ENCODE measurements around the gene LMF2. TPM values are rescaled to one million over a fixed set of nuclear protein-coding genes. Genes with fewer than 3 reads are reported as not detected.

Gene LMF2
- total and polyA plus RNA-seq, 2 of the 8 experiments (the other 6 are each of a cell fraction or from before 2014, with no cell fraction given) = 34.3 to 62.9 TPM

DNA sequence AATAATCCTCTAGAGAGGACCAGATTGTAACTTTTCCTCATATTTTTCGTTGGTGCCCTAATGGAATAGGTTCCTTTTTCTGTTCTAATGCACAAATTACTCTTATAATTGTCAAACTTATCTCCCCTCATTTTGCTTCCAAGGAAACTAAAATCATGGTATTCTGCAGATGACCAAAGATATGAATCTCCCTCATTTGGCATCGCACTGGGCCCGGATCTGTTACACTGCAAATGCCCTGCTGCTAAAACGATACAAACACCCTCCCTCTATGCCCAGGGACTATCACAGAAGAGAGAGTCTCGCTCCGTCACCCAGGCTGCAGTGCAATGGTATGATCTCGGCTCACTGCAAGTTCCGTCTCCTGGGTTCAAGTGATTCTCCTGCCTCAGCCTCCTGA, 45.8 kb upstream of the LMF2 start:
- Histone ChIP-seq H3K18ac (ENCODE audit: extremely low read depth, low read length) (no peak overlapping the region), H4K5ac (ENCODE audit: insufficient read length, low read depth, low read length) (no peak overlapping the region), H3K4me1 (replicated peaks in 1 of 4; ENCODE audit: control insufficient read depth in 3 of 4, insufficient read depth in 4 of 4, low read length in 3 of 4) (peaks cover 0 to 3% (median 2%) of the 10 kb centered on the region in 4 experiments; a peak in 3 of 7 replicates), H3K4me3 (ENCODE audit: extremely low read depth in 1 of 4, insufficient read depth in 2 of 4, low read depth in 3 of 4, low read length in 4 of 4) (no peak overlapping the region), H3K4ac (replicated peaks; ENCODE audit: insufficient read length, low read depth, low read length) (no peak overlapping the region), H2BK120ac (replicated peaks; ENCODE audit: low read depth, low read length) (no peak overlapping the region), H3K4me2 (ENCODE audit: insufficient read depth in 1 of 2, low read depth in 2 of 2, low read length in 2 of 2) (no peak overlapping the region), H3K36me3 (ENCODE audit: control insufficient read depth in 2 of 4, insufficient read depth in 4 of 4, low read length in 3 of 4) (no peaks in the 10 kb centered on the region), H3K56ac (replicated peaks; ENCODE audit: insufficient read length, low read depth, low read length) (no peak overlapping the region), H3K14ac (ENCODE audit: insufficient read length) (no peak overlapping the region), H2BK15ac (ENCODE audit: low read length) (no peak overlapping the region), H2BK12ac (ENCODE audit: low read depth, low read length) (no peak overlapping the region), H3K27ac (ENCODE audit: low read depth, low read length) (no peak overlapping the region), H4K20me1 (replicated peaks in 1 of 2; ENCODE audit: control insufficient read depth in 1 of 2, insufficient read depth in 2 of 2, low read length in 2 of 2) (no peaks in the 10 kb centered on the region), H2AFZ (ENCODE audit: low read length) (no peak overlapping the region), H2AK5ac (ENCODE audit: low read depth, low read length) (no peak overlapping the region), H3K9ac (replicated peaks in 1 of 4; ENCODE audit: extremely low read depth in 1 of 4, low read depth in 3 of 4, low read length in 3 of 4) (no peak overlapping the region), H4K91ac (replicated peaks; ENCODE audit: insufficient read length, low read length) (no peak overlapping the region), H3K79me2 (ENCODE audit: control insufficient read depth in 1 of 2, insufficient read depth in 2 of 2, low read length in 2 of 2) (no peaks in the 10 kb centered on the region), H3K23me2 (ENCODE audit: low read depth, low read length) (no peaks in the 10 kb centered on the region), H3K23ac (ENCODE audit: insufficient read length) (no peak overlapping the region), H2BK20ac (ENCODE audit: low read length) (no peak overlapping the region), H3K27me3 (replicated peaks in 1 of 4; ENCODE audit: control insufficient read depth in 3 of 4, extremely low read depth in 1 of 4, insufficient read depth in 3 of 4, low read length in 3 of 4) (peaks cover 0 to 2% (median 0%) of the 10 kb centered on the region in 4 experiments; a peak in 1 of 7 replicates), H3K79me1 (ENCODE audit: low read depth, low read length) (no peaks in the 10 kb centered on the region), H2BK5ac (ENCODE audit: low read depth, low read length) (no peak overlapping the region), H4K8ac (ENCODE audit: extremely low read depth, insufficient read depth, low read length) (no peak overlapping the region), H3K9me3 (ENCODE audit: insufficient read depth in 2 of 2, low read depth in 1 of 2, low read length in 1 of 2) (no peaks in the 10 kb centered on the region)
- TF ChIP-seq RAD21 (IDR thresholded peaks at IDR 0.05 in 1 of 2, conservative IDR thresholded peaks at IDR 0.05 in 1 of 2; ENCODE audit: low read depth in 2 of 2, low read length in 2 of 2) = no peak
- no peak for TF ChIP-seq HDAC6 (IDR thresholded peaks at IDR 0.05; ENCODE audit: low read depth, low read length)
- TF ChIP-seq, protein P1, sequence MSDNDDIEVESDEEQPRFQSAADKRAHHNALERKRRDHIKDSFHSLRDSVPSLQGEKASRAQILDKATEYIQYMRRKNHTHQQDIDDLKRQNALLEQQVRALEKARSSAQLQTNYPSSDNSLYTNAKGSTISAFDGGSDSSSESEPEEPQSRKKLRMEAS (IDR thresholded peaks at IDR 0.05) = no peak
- no peak for TF ChIP-seq SIRT6 (IDR thresholded peaks at IDR 0.05; ENCODE audit: low read length)
- TF ChIP-seq BCL11A (IDR thresholded peaks at IDR 0.05; ENCODE audit: low read depth in 2 of 2, low read length in 2 of 2) = no peak
- no peak for TF ChIP-seq RBBP5 (IDR thresholded peaks at IDR 0.05; ENCODE audit: borderline replicate concordance, low read depth, low read length)
- TF ChIP-seq CEBPB (IDR thresholded peaks at IDR 0.05; ENCODE audit: low read depth, low read length) = no peak
- no peak for TF ChIP-seq TAF1 (IDR thresholded peaks at IDR 0.05; ENCODE audit: low read depth, low read length)
- TF ChIP-seq KDM5A (IDR thresholded peaks at IDR 0.05; ENCODE audit: low read length) = no peak
- no peak for TF ChIP-seq CHD1 (IDR thresholded peaks at IDR 0.05; ENCODE audit: low read depth, low read length)
- no peak for TF ChIP-seq TEAD4 (IDR thresholded peaks at IDR 0.05; ENCODE audit: low read depth, low read length)
- WGBS, 2 experiments (ENCODE audit: extremely low coverage in 1 of 2, insufficient coverage in 1 of 2, insufficient read length in 1 of 2, insufficient replicate concordance in 2 of 2, low coverage in 1 of 2, low lambda C conversion rate in 2 of 2, missing lambda C conversion rate in 1 of 2) = 84% methylated on average over 8 of the region's 8 CpGs; no CpG with 5 or more reads in 1 of the 2 experiments
- FAIRE-seq (no peak), DNase-seq (ENCODE audit: low read depth in 1 of 2, low spot score in 2 of 2) (no peak)
- ChIA-PET POLR2A (ENCODE audit: partially characterized antibody) (no interaction called here), CTCF (ENCODE audit: partially characterized antibody) (interaction anchor here (1.7 kb wide), 1 partner anchor 9 kb away, joined by 4 read pairs; the partner anchor contains the start of gene SYCE3)

Measured in H1 (cell line).